ENCODE data around the gene TICAM2.

GRCh38 chr5:115568668-115569067, 33.6 kb downstream of the TICAM2 start:
- TF ChIP-seq POLR2A (IDR thresholded peaks at IDR 0.05), result no peak
- TF ChIP-seq CTCF (IDR thresholded peaks at IDR 0.05), result no peak
